NCI-H2171 treated with DMSO at 0.1 percent for 48 hours (cell line): ENCODE data around the gene NARF.
"Not testable (repeated sequence)": the region's sequence is repeated elsewhere in the genome, so short reads cannot be mapped to it uniquely, and the experiment has no call there.

Experiments
- DNase-seq: peaks from one replicate; lab custom pipeline; 2025; lab: John Stamatoyannopoulos, UW

Gene NARF

DNA sequence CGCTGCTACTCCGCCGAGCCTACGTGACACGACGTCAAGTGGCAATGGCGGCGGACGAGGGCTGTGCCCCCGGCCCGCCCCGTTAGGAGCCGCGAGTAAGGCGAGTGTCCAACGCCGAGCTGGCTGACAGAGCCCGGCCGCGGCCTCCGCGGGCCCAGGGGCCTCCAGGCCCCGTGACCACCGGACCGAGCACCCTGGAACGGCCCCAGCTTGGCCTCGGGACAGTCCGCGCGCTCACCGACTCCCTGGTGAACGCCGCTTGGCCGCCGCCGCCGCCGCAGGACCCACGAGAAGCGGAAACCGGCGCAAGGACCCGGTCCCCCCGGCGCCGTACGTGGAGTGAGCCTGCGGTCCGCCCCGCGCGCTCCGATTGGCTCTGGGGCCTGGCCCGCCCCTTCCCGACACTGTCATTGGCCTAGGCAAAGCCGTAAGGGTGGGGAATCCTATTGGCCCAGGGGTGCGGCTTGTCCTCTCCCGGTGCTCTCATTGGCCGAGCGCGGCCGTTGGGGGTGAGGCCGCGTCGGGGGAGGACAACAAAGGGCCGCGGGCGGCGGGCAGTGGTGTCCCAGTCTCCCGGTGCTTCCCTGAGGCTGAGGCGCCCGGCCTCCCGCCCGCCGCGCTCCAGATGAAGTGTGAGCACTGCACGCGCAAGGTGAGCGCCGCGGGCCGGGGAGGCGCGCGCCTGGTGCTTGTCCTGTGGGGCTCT lies at the start of gene NARF:
NARF (plus strand) TSS at position 563 of the 706 bp plus-strand sequence; CDS start at position 626, 63 bp downstream.
- DNase-seq = peak; percentile 98

DNA sequence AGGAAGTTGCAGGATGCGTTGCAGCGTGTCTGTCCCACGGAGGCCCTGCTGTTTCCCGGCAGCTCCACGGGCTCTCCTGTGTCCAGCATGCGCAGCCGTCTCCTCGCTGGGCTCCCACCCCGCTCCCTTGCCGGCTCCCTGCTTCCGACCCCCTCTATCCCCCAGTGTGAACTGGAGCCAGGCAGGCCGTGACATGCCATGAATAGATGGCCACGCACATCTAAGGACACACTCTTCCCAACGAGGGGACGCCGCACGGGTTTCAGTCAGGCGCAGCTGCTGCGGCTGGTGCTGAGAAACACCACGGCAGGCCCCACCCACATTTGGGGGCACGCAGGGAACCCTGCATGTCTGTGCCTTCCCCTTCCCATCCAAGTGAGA lies 49.6 kb upstream of the NARF start:
- no peak for DNase-seq

DNA sequence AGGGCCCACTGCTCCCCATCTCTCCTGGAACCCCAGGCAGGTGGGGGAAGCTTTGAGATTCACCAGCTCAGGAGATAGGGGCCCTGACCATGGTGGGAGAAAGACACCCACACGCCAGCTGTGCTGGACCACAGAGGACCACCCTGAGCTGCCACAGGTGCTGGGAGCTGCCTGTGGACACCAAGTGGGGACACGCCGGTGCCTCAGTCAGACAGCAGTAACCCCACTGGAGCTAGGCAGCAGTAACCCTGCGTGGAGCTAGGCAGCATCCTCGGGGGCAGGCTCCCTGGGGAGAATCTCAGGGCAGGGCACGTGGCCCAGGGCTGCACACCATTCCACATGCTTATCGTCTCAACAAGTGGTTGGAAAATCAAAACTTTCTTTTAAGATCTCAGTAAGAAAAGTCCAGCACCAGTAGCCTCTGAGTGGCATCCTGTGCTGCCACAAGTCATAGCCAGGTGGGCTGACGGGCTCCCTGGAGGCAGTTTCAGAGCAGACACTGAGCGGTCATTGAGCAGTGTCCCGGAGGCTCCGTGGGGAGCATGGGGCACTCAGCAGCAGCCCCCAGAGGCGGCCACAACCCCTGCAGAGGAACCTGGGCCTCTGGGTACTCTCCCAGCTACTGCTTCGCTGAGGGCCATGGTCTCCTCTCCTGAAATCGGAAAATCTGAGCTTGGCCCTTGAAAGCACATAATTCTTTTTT lies 48.4 kb upstream of the NARF start:
- no peak for DNase-seq

DNA sequence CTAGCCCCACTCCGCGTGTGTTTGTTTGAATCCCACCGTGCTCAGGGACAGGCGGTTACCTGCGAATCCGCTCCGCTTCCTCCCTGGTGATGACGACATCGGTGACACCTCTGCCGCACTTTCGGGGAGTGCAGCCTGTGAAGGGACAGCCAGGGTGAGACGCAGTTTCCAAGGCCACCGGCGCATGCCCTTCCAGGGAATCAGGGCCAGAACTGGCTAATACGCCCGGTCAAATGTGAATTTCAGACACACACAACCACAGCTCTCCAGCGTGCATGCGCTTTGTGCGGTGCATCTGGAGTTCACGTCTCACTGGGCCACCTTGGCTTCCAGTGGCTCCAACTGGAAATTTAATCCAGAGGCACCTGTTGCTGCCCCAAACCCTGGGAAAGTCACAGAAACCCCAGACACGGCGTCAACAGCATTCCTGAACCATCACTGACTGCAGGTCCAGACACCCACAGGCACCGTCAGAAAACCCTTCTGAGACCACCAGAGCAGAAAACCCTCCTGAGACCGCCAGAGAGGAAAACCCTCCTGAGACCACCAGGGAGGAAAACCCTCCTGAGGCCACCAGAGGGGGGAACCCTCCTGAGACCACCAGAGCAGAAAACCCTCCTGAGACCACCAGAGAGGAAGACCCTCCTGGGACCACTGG lies 47.0 kb upstream of the NARF start:
- DNase-seq = no peak

DNA sequence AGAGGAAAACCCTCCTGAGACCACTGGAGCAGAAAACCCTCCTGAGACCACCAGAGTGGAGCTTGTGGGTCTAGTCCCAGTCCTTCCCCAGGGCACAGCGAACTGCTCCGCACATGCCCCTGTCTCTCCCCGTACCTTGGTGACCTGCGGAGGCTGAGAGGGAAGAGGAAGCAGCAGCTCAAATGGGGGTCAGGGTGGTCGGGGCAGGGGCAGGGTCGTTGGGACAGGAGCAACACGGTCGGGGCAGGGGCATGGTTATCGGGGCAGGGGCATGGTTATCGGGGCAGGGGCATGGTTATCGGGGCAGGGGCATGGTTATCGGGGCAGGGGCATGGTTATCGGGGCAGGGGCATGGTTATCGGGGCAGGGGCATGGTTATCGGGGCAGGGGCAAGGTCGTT lies 46.5 kb upstream of the NARF start:
- DNase-seq = not testable (repeated sequence)

DNA sequence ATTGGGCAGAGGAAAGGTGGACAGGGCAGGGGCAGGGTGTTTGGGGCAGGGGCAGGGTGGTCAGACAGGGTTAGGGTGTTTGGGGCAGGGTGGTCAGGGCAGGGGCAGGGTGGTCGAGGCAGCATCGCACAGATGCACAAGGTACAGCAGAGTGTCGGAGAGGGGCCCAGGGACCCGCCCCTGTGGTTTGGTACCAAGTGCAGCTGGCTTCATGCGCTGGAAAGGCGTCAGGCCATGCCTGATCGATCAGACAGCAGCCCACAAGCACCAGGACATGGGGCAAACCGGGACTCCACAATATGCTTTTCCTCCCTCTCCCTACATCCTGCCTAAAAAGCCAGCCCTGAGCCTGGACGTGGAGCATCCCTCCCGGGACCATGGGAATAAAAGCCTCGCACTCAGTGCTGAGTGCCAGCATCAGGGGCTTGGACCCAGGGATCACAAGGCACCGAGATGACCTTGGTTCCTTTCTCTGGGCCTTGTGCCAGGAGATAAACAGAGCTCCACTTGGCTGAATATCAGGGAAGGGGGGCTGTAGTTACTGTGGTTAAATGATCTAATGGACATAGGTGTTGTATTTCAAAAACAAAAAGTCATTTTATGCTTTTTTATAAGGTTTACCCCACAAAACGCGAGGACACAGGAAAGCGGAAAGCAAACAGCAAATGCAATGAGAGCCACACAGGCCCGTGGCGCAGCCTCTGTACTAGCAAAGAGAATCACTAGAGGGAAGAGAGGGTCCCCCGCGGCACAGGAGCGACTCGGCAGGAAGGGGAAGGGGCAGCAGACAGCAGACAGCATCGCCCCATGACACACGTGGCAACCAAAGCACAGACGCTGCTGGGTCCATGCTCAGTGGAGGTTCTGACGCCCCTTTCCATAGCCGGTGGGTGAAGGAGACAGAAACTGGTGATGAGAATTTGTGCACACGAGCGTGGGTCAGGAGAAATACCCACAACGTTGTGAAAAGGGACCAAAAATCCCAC lies 45.7 kb upstream of the NARF start:
- peak; percentile 18 for DNase-seq

DNA sequence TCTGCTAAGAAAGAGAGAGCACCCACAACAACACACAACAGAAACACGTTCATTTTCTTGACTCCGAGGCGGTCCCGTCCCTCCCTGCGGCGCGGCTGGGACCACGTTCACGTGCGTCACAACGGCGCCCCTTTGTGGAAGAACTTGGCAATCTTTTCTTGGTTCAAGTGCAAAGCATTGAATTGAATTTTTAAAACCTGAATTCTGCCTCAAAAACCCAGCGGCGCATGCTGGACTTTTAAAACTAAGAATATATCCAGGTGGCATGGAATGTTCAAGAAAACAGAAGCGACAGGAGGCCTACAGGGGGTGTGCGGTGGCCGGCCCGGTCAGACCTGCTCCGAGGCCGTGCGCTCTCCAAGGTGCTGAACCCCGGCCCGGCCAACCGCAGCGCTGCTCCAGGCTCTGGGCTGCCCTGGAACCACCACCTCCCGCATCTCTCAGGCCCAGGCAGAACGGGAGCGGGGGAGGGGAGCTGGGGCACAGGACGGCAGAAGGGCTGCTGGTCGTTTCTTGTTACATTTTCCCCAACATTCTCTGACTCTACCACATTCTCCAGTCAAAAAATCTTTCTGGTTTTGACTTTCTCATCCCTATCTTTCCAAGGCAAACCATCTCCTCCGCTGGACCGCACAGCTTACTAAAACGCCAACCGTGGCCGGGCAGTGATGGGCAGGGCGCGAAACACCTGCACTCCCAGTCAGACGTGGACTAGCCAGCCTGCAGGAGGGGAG lies 43.8 kb upstream of the NARF start:
- DNase-seq = no peak

DNA sequence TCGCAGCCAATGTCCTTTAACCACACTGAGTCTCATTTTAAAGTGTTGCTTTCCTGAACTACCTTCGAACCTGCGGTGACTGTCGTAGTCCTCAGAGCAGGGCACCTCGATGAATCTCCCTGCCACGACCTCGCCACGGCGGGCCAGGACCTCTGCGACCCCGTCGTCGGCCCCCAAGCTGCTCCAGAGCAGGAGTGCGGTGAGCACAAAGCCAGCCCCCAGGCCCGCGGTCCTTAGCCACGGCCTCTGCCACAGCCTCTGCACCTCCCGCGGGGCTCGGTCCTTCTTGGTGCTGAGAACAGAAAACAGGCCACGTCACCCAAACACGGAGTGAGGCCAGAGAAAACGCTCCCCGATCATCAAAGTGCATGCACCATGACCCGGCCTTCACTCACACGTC lies 43.2 kb upstream of the NARF start:
- no peak for DNase-seq

DNA sequence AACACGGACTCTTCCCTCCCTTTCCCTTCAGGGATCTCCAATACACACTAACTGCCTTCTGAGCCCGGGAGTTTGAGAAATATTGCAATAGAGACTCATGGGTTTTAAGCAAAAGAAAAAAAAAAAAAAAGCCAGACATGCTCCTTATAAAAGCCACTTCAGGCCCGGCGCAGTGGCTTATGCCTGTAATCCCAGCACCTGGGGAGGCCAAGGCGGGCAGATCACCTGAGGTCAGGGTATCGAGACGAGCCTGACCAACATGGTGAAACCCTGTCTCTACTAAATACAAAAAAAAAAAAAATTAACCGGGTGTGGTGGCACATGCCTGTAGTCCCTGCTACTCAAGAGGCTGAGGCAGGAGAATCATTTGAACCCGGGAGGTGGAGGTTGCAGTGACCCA lies 42.8 kb upstream of the NARF start:
- DNase-seq = no peak

DNA sequence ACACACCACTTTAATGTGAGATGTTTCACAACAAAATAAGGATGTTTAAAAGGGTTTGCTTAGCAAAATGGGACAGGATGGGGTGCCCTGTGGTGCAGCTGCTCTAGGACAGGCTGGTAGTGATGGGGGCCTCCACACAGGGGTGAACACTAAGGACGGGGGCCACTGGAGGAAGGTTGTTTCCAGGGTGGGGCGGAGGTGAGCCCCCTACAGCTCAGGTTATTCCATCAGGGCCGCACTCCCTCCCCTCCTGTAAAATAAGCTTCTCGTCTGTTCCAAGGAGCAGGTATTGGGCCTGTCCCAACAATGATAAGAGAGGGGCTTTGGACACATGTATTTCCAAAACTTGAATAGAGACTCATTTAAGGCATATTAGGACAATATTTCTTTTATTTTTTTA lies 42.3 kb upstream of the NARF start:
- DNase-seq = no peak

DNA sequence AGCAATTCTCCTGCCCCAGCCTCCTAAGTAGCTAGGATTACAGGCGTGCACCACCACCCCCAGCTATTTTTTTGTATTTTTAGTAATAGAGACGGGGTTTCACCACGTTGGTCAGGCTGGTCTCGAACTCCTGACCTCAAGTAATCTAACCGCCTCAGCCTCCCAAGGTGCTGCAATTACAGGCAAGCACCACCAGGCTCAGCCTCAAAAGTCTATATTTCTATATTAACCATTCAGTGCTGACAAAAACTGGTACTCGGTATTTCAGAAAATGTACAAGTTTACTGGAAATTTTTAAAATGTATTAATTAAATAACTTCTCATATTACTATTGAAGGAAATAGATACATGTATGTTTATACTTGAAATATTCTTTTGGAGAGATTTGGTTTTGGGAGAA lies 41.8 kb upstream of the NARF start:
- peak; percentile 5 for DNase-seq

DNA sequence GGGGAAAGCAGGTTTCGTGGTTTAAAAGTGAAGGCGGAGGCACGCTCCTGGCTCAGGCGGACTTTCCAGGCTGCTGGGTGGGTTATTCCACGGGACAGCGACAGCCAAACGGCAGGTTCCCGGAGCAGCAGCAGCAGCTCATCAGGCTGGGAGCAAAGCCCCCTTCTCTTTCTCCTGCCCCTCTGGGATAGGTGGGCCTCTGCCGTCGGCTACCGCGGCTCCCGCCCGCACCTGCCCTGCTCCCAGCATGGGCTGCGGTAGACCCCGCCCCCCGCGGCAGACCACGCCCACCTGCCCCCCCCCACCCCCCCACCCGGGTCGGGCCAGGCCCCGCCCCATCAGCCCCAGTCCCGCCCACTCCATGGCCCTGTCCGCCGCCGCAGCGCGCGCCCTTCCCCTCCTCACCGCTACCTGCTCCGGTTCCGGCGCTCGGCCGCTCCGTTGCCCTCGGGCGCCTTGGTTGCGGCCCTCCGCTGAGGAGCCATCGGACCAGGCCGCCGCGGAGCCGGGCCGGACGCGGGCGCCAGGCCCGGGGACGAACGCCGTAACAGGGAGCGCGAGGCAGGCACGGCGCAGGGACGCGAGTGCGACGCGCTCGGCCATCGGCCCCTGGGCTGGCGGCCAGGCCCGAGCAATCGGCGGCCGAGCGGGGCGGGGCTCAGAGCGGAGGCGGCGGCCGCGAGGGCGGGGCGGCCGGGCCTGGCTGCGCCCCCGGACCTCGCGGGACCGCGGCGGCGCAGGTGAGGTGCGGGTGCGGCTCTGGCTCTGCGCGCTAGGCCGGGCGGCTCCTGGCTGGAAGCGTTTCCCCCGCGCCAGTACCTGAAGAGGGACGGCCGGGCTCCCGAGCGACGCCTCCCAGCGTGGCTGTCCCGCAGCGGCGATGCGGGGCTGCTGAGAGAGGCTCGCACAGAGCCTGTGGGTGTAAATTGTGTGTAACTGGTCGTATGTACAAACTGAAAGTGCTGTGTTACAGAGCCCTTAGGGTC lies 40.2 kb upstream of the NARF start, which contains the start of the genes HEXD and OGFOD3:
HEXD (plus strand) TSS at position 347 of the 986 bp plus-strand sequence. CDS start 1,453 bp downstream, outside the sequence.
OGFOD3 (minus strand) TSS at position 586 of the 986 bp plus-strand sequence; CDS start at position 485, 101 bp downstream.
- DNase-seq = peak; percentile 82

DNA sequence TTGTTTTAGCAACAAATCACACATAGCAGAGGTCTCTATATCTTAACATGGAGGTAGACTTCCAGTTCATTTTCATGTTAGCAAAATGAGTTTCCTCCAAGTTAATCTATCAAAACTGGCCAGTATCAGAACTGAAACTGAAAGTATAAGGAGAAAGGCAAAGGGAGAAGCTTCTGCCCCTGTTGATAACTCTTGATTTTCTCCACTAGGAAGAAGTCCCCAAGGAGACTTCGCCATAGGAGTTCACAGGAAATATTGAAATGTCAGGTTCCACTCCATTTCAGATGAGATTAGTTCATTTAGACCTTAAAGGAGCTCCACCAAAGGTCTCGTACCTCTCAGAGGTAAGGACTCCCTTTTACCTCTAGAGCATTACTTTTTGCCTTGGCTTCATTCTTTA lies 39.0 kb upstream of the NARF start:
- no peak for DNase-seq

DNA sequence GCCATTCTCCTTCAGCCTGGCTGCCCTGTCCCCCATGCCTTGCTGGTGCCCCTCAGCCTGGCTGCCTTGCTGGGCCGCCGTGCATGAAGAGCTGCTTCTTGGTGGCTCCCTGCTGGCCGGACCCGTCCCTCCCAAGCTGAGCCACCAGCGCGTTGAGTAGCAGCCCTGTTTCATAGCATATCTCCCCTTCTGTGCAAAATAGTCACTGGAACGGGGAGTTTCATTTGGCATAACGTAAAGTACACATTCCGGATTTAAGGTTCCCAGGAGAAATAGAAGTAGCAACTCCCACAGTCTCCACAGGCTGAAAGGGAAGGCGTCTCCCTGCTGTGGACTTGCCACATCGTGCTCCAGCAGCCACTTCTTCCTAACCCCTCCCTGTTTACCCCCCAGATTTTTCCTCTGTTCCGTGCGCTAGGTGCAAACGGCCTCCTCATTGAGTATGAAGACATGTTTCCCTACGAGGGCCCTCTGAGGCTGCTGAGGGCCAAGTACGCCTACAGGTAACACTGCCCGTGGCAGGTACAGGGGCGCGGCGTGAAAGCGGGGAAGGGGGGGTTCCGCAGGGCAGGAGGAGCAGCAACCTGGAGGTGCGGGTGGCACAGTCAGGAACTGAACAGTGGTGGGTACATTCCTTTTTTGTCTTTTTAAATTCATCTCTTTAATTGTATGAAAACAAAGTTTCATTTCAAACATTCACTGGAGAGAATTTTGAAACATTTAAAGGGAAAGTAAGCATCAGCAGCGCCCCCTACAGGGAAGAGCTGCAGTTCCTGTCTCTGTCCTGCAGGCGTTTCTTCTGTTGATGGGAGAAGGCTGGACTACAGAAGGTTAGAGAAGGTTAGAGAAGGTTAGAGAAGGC lies 34.3 kb upstream of the NARF start:
- DNase-seq = no peak

DNA sequence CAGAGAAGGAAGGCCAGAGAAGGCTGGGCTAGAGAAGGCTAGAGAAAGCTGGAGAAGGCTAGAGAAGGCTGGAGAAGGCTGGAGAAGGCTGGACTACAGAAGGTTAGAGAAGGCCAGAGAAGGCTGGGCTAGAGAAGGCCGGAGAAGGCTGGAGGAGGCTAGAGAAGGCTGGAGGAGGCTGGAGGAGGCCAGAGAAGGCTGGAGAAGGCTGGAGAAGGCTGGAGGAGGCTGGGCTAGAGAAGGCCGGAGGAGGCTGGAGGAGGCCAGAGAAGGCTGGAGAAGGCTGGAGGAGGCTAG lies 33.7 kb upstream of the NARF start:
- no peak for DNase-seq

DNA sequence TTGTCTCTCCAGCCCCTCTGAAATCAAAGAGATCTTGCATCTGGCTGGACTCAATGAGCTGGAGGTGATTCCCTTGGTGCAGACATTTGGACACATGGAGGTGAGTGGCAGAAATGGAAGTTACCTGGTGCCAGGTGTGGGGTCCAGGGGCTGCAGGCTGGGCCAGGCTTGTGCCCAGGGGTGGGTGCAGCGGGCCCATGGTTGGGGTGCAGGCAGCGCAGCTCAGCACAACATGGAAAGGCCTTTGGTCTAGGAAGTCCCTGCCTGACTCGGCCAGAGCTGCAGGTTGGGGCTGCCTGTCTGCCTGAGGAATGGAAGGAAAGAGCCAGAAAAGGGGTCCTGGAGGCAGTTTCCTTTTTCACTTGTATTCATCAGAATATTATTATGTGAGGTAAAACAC lies 30.0 kb upstream of the NARF start:
- DNase-seq = no peak

DNA sequence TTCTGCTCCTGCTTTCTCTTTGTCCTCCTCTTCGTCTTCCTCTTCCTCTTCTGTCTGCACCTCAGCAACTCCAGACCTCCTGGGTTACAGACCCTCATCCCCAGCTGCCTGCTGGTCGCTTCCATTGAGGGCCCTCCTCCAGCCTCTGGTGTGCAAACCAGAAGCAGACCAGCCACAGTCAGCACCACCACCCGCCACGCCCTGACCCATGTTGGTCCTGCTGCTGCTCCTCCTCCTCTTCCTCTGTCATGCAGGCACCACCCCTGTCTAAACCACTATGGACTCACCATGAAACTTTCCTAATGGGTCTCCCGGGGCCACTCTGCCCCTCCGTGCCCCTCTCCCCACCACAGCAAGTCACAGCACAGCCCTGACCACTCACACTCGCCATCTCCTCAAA lies 28.7 kb upstream of the NARF start:
- no peak for DNase-seq

DNA sequence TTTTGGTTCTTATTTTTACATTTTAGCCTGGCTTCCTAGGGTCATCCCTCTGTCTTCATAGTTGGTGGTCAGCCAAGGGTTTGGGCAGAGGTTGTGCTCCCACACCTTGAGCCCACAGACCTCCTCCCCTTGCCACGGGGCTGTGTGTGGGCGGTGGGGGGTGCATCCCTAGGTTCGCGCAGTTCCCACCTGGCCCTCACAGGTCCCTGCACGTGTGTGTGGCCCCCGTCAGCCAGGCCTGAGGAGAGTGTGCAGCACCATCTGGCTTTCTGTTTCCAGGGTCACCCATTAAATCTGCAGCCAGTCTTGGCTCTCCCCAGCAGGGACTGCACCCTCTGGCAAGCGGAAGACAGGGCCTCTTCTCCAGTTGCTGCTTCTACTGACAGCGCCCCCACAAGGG lies 26.5 kb upstream of the NARF start:
- no peak for DNase-seq

DNA sequence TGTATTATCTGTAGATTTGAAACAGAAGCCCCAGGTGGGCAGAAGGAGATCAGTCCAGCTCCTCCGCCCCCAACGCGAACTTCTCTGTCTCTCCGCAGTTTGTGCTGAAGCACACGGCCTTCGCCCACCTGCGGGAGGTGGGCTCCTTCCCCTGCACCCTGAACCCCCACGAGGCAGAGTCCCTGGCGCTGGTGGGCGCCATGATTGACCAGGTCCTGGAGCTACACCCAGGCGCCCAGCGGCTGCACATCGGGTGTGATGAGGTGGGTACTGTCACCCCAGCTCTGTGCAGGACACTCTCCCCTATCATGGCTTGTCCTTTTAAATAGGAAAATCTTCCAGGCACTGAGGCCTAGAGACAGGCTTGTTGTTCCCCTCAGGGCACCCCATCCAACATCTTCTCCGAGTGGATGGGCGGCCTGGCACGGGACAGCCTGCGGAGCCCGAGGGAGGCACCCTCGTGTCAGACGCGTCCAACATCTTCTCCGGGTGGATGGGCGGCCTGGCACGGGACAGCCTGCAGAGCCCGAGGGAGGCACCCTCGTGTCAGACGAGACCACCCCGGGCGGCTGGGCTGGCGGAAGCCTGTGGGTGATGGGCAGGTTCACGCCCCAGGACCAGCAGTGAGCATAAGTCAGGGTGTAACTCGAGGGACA lies 24.9 kb upstream of the NARF start:
- DNase-seq = no peak
